ENCODE data around the gene HEATR9. TPM values are rescaled to one million over a fixed set of nuclear protein-coding genes. Genes with fewer than 3 reads are reported as not detected.
A peak's percentile ranks its signal among the peaks of the same experiment; 100 is the strongest.

Gene HEATR9
- total RNA-seq, 1 donor from 2014 or later = not detected

GRCh38 chr17:35812456-35812855 lies 56.2 kb downstream of the HEATR9 start:
- no peak for ATAC-seq
- no peak for DNase-seq (ENCODE audit: low spot score)

GRCh38 chr17:35811759-35812158 lies 56.9 kb downstream of the HEATR9 start:
- DNase-seq (ENCODE audit: low spot score) = no peak

GRCh38 chr17:35809855-35810461 lies 58.7 kb downstream of the HEATR9 start:
- ATAC-seq = no peak

More at GRCh38 chr17:35811759-35812158, 56.9 kb downstream of the HEATR9 start:
- no peak for ATAC-seq

DNA sequence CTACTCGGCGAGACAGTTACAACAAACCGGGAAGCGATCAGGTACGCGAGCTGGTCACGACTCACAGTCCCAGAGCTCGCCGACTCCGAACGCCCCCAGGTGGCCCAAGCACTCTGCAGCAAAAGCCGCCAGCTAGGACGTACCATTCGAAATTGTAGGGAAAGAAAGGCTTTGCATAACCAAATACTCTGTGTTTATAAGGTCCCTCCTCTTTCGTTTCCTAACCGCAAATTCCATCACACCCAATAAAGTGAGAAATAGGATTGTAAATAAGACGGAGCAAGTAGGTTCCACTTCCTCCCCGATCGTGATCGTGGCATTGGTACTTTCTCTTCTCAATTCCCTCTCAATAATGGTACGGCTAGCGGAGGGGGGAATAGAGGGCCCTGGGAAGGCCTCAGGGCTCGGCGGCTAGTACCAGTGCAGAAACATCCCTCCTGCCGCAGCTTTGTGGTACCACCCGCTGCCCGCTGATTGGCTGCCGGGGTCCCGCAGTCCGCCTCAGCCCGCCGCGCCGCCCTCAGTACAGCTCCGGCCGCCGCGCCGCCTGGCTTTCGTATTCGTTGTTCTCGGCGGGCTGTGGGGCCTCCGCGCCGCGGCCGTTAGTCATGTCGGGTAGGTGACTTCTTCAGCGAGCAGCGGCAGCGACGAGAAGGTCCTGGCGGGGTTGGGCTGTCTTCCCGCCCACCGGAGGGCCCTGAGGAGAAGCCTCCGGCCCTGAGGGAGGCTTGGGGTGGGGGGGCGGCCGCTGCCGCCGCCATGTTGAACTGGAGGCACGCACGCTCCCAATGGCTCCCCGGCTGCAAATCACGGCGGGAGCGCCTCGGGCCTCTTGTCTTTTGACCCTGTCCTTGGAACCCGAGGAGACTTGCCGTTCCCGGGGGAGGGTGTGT lies 59.5 kb downstream of the HEATR9 start, which contains the start of gene TAF15:
Gene TAF15, plus strand, starts transcription at position 523 of the 893 bp plus-strand sequence. Its CDS starts 86 bp downstream, at position 609.
- ATAC-seq (peak; percentile 91), DNase-seq (ENCODE audit: low spot score) (peak; percentile 97)

More at GRCh38 chr17:35809855-35810461, 58.7 kb downstream of the HEATR9 start:
- no peak for DNase-seq (ENCODE audit: low spot score)

GRCh38 chr17:35808240-35808961 lies 60.3 kb downstream of the HEATR9 start:
- DNase-seq (ENCODE audit: low spot score) (no peak), ATAC-seq (no peak)

DNA sequence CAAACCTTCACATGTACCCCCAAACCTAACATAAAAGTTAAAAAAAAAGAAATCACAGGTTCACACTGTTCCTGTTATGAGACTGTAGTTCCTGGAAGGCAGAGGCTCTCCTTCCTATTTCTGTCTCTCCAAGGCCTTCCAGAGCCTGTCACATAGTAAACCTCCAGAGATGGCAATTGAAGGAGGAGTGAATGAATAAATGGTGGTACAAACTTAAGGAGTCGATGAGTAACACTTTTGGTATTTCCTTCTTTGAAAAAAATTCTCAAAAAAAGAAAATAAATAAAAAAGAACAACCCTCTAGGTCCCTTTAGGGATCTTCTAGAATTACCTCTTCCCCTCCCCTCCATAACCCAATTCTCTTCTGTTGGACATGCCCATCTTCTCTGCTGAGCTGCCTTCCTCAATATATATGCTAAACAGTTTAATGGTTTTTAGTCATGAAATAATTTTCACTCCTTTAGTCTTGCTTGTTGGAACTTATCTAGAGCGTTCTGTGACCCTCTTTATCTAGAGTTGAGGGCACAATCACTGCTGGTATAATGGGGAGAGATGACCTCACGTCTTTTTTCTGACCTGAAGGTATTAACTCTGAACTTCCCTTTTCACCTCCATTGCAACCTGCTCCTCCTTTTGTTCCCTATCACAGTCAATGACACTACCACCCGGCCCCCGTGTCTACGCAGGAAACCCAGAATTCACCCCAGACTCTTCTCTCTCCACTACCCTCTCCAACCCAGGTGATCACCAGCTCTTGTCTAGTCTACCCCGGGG lies 61.1 kb downstream of the HEATR9 start:
- ATAC-seq = no peak
- no peak for DNase-seq (ENCODE audit: low spot score)

Other genes starting within 250 kb of the HEATR9 start
- gene RASL10B, start 137.3 kb downstream of the HEATR9 start, total RNA-seq = 2.3 TPM
- gene GAS2L2, start 115.7 kb downstream of the HEATR9 start, total RNA-seq = not detected
- not detected for gene C17orf50, start 108.0 kb downstream of the HEATR9 start, total RNA-seq
- gene MMP28, start 73.2 kb downstream of the HEATR9 start, total RNA-seq = 0.45 TPM
- gene TAF15, start 59.4 kb downstream of the HEATR9 start, total RNA-seq = 63.1 TPM
- gene CCL5, start 11.5 kb upstream of the HEATR9 start, total RNA-seq = 0.48 TPM
- gene RDM1, start 61.9 kb upstream of the HEATR9 start, total RNA-seq = not detected
- gene LYZL6, start 74.8 kb upstream of the HEATR9 start, total RNA-seq = not detected
- gene CCL16, start 112.6 kb upstream of the HEATR9 start, total RNA-seq = 31.1 TPM
- gene CCL14, start 117.8 kb upstream of the HEATR9 start, total RNA-seq = 16.9 TPM
- 13.8 TPM for gene CCL15, start 132.7 kb upstream of the HEATR9 start, total RNA-seq
- 1.4 TPM for gene CCL23, start 149.1 kb upstream of the HEATR9 start, total RNA-seq
- 0.33 TPM for gene CCL18, start 195.4 kb upstream of the HEATR9 start, total RNA-seq
- gene CCL3, start 221.3 kb upstream of the HEATR9 start, total RNA-seq = 2.0 TPM
- 1.2 TPM for gene CCL4, start 234.9 kb upstream of the HEATR9 start, total RNA-seq

All from left lobe of liver (tissue), 2 donors.